SK-N-SH treated with all-trans-retinoic acid at 6 μM for 48 hours (cell line): Measurements from ENCODE around the gene EHD1.

Source experiments
- OSR1 ChIP-seq: fragments of 250-450 bp; sonication (Bioruptor Pico); IDR thresholded peaks from 2 replicates; pipeline ENCODE4 v1.8.0; 2022; ENCODE audit warnings: moderate library complexity, mild to moderate bottlenecking, inconsistent platforms
- PATZ1 ChIP-seq: fragments of 250-450 bp; sonication (Bioruptor Pico); IDR thresholded peaks from 2 replicates; pipeline ENCODE4 v1.8.0; 2020; ENCODE audit warnings: mild to moderate bottlenecking, moderate library complexity, borderline replicate concordance
- RARB ChIP-seq: fragments of 250-450 bp; sonication (Bioruptor Pico); IDR thresholded peaks from 2 replicates; pipeline ENCODE4 v1.8.0; 2021; ENCODE audit warnings: mild to moderate bottlenecking, moderate library complexity
- TSHZ2 ChIP-seq: fragments of 250-450 bp; sonication (Bioruptor Pico); IDR thresholded peaks from 2 replicates; pipeline ENCODE4 v1.5.0; 2020; ENCODE audit warnings: mild to moderate bottlenecking, moderate library complexity
- ZC3H10 ChIP-seq: fragments of 250-450 bp; sonication (Bioruptor Pico); IDR thresholded peaks from 2 replicates; pipeline ENCODE4 v1.5.1; 2021; ENCODE audit warnings: mild to moderate bottlenecking, moderate library complexity
- ZFP30 ChIP-seq: fragments of 450-650 bp; formaldehyde crosslinking; IDR thresholded peaks from 2 replicates; pipeline ENCODE4 v1.5.0; 2022; ENCODE audit warnings: mild to moderate bottlenecking, moderate library complexity
- ZNF565 ChIP-seq: fragments of 450-650 bp; formaldehyde crosslinking; conservative IDR thresholded peaks from 2 replicates; pipeline ENCODE4 v1.5.0; 2020; ENCODE audit warnings: low read depth, mild to moderate bottlenecking, moderate library complexity

- TF ChIP-seq TSHZ2 (no peak), ZNF565 (CRISPR knock-in tag) (no peak), RARB (no peak), ZC3H10 (CRISPR knock-in tag) (no peak), ZFP30 (no peak), OSR1 (CRISPR knock-in tag) (no peak), PATZ1 (no peak)
Measured at GRCh38 chr11:64838600-64839334, 39.7 kb downstream of the EHD1 start.
